Naive B cell (primary cell): ENCODE measurements around the gene KIAA0586. TPM values are rescaled to one million over a fixed set of nuclear protein-coding genes. Genes with fewer than 3 reads are reported as not detected.
"Not testable (repeated sequence)": the region's sequence is repeated elsewhere in the genome, so short reads cannot be mapped to it uniquely, and the experiment has no call there.

ENCODE experiments used
- ATAC-seq, 2 donors: fragments of 150-1000 bp; cut with Tn5 transposase; 2 replicates each; pipeline ENCODE4 v1.10.0; 2021; ENCODE audit warnings: low read depth in 2 of 2, mild to moderate bottlenecking in 2 of 2, moderate library complexity in 2 of 2
- DNase-seq: peaks from one replicate; pipeline ENCODE4 v3.0.0; 2022
- H3K27ac Mint-ChIP-seq, 6 donors: one replicate each; pipeline ENCODE4 v1.8.0; 2020 to 2022; ENCODE audit warnings: mild to moderate bottlenecking in 6 of 6, mixed read lengths in 6 of 6, moderate library complexity in 5 of 6, inconsistent platforms in 2 of 6
- H3K27me3 Mint-ChIP-seq, 3 donors: one replicate each; pipeline ENCODE4 v1.8.0; 2021 to 2022; ENCODE audit warnings: mixed read lengths in 3 of 3, mild to moderate bottlenecking in 1 of 3
- H3K36me3 Mint-ChIP-seq, 2 donors: one replicate each; pipeline ENCODE4 v1.8.0; 2020 to 2022; ENCODE audit warnings: mixed read lengths in 2 of 2, inconsistent platforms in 1 of 2, mild to moderate bottlenecking in 1 of 2
- H3K4me1 Mint-ChIP-seq, 3 donors: one replicate each; pipeline ENCODE4 v1.8.0; 2020 to 2022; ENCODE audit warnings: mixed read lengths in 3 of 3, inconsistent platforms in 1 of 3, mild to moderate bottlenecking in 1 of 3, moderate library complexity in 1 of 3
- H3K4me3 Mint-ChIP-seq, 8 donors: one replicate each; pipeline ENCODE4 v1.8.0; 2020 to 2022; ENCODE audit warnings: mild to moderate bottlenecking in 8 of 8, mixed read lengths in 8 of 8, moderate library complexity in 8 of 8, inconsistent platforms in 2 of 8
- H3K9me3 Mint-ChIP-seq, 7 donors: one replicate each; pipeline ENCODE4 v1.8.0; 2020 to 2022; ENCODE audit warnings: mixed read lengths in 7 of 7, mild to moderate bottlenecking in 5 of 7, inconsistent platforms in 2 of 7, moderate library complexity in 1 of 7
- polyA plus RNA-seq, 6 donors: library from polyadenylated mRNA; unstranded; fragments of 300-500 nt; fragmentation: Illumina TruSeq; gene quantifications; one replicate each; pipeline ENCODE4 v1.2.3, GENCODE V29; 2021; ENCODE audit warnings: low read depth in 6 of 6

KIAA0586 gene
- polyA plus RNA-seq, 6 donors from 2014 or later, result 8.3 to 26.1 (median 21.3) TPM

DNA sequence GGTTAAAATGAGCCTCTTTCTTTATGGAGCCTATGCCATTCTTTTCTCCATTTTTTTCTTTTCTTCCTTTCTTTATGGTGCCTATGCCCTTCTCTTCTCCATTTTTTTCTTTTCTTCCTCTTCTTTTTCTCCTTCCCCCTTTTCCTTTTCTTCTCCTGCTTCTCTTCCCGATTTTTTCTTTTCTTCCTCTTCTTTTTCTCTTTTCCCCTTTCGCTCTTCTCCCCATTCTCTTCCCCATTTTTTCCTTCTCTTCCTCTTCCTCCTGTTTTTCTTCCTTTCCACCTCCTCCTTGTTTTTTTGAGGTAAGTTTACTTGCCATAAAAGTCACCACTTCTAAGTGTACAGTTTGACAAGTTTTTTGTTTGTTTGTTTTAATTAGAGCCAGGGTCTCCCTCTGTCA is 50.1 kb downstream of the KIAA0586 start:
- Mint-ChIP-seq H3K36me3 (peaks cover 15 to 21% of the 10 kb centered on the region in 2 donors), H3K4me1 (peaks cover 7 to 8% (median 7%) of the 10 kb centered on the region in 3 donors), H3K4me3 (no peak overlapping the region), H3K27me3 (no peaks in the 10 kb centered on the region), H3K27ac (peak overlapping the region in 2 of 6 donors; percentile 8 to 26), H3K9me3 (no peaks in the 10 kb centered on the region)
- DNase-seq, result no peak
- no peak for ATAC-seq

DNA sequence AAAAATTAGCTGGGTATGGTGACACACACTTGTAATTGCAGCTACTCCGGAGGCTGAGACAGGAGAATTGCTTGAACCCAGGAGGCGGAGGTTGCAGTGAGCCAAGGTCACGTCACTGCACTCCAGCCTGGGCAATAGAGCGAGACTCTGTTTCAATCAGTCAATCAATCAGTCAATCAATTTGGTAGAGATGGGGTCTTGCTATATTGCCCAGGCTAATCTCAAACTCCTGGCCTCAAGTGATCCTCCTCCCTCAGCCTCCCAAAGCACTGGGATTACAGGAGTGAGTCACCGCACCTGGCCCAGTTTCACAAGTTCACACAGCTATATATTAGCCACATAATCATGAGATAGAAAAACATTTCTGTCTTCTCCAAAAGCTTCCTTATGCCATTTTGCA is 50.8 kb downstream of the KIAA0586 start:
- peaks cover 14 to 19% of the 10 kb centered on the region in 2 donors for H3K36me3 Mint-ChIP-seq
- H3K27me3 Mint-ChIP-seq, ATAC-seq: not testable (repeated sequence)

DNA sequence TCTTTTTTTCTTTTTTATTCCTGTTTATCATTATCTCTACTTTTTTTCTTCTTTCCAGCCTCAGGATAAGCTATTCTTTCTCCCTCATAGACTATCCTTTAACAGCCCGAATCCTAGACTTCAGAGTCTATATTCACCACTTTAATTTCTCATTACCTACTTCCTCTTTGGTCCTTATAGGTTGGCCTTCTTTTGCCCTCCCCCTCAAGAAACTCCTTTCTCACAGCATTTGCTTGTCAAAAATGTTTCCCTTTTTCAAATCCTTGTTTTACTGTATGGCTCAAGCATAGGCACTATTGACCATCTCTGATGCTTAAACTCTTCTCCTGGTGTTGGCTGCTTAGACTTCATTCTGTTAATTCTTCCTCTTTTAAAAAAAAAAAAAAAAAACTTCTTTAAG is 52.5 kb downstream of the KIAA0586 start:
- Mint-ChIP-seq H3K27ac (peak overlapping the region in 3 of 6 donors; percentile 0 to 15 (median 1)), H3K4me1 (peaks cover 7 to 8% (median 7%) of the 10 kb centered on the region in 3 donors), H3K36me3 (peaks cover 13 to 17% of the 10 kb centered on the region in 2 donors), H3K27me3 (no peaks in the 10 kb centered on the region), H3K4me3 (no peak overlapping the region), H3K9me3 (no peaks in the 10 kb centered on the region)
- ATAC-seq (peak; percentile 75 to 76), DNase-seq (peak; percentile 1)

More for the DNA sequence above, 50.8 kb downstream of the KIAA0586 start:
- H3K4me1 Mint-ChIP-seq, H3K4me3 Mint-ChIP-seq, DNase-seq, H3K9me3 Mint-ChIP-seq: not testable (repeated sequence)
- H3K27ac Mint-ChIP-seq, result peak overlapping the region in 1 of 6 donors; percentile 1

DNA sequence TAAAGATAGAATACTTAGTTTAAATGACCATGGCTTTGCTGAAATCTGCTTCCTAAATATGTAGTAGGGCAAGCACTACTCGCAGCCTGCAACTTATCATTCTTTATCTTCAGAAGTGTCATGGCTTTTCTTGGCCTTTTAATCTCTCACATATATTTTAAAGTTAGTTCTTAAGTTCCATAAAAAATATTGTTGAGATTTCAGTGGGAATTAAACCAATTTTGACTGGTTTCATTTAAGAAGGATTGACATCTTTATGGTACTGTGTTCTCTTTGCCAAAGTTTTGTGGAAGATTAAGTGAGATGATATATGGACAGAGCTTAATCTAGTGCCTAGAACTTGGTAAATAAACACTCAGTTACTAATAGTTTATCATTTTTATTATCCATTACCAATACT is 56.7 kb downstream of the KIAA0586 start:
- no peak for DNase-seq
- Mint-ChIP-seq H3K27me3 (no peaks in the 10 kb centered on the region), H3K9me3 (peaks cover 0 to 4% (median 2%) of the 10 kb centered on the region in 7 donors), H3K36me3 (peaks cover 12 to 16% of the 10 kb centered on the region in 2 donors), H3K27ac (no peak overlapping the region), H3K4me3 (no peak overlapping the region), H3K4me1 (peaks cover 7 to 8% (median 7%) of the 10 kb centered on the region in 3 donors)
- ATAC-seq, result no peak

DNA sequence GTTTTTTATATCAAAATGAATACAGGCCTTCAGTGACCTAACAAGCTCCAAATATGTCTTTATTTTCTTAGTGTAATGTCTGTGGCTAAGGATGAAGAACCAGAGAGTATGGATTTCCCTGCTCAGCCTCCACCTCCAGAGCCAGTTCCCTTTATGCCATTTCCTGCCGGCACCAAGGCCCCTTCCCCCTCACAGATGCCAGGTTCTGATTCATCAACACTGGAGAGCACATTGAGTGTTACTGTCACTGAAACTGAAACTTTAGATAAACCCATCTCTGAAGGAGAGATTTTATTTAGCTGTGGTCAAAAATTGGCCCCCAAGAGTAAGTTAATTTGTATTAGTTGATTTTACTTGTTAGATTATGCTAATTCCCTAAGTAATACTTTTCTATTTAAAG is 61.0 kb downstream of the KIAA0586 start:
- Mint-ChIP-seq H3K9me3 (peaks cover 0 to 4% (median 2%) of the 10 kb centered on the region in 7 donors), H3K27ac (no peak overlapping the region), H3K4me3 (no peak overlapping the region), H3K4me1 (no peaks in the 10 kb centered on the region), H3K27me3 (no peaks in the 10 kb centered on the region), H3K36me3 (peaks cover 9 to 12% of the 10 kb centered on the region in 2 donors)
- DNase-seq, result no peak
- ATAC-seq, result no peak

DNA sequence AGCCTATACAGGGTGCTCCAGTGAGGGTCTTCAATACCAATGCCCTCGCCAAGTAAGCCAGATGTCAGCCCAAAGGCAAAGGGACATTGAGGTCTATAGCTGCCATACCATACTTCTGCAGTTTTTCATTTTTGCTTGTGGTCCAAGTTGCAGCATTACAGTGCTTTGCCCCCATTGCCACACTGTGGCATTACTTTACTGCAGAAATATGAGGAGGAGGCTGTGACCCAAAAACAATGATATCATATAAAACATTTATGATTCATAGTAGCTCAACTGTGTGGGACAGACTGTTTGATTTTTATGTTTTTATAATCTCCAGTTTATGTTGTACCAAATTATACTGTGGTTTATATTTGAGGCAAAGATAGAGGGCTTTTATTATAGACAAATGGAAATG is 64.1 kb downstream of the KIAA0586 start:
- H3K27ac Mint-ChIP-seq, result peak overlapping the region in 1 of 6 donors; percentile 36
- no peaks in the 10 kb centered on the region for H3K9me3 Mint-ChIP-seq
- ATAC-seq, result no peak
- H3K4me3 Mint-ChIP-seq, result no peak overlapping the region
- no peaks in the 10 kb centered on the region for H3K27me3 Mint-ChIP-seq
- DNase-seq, result no peak
- peaks cover 0 to 5% of the 10 kb centered on the region in 2 donors for H3K36me3 Mint-ChIP-seq
- H3K4me1 Mint-ChIP-seq, result no peaks in the 10 kb centered on the region

DNA sequence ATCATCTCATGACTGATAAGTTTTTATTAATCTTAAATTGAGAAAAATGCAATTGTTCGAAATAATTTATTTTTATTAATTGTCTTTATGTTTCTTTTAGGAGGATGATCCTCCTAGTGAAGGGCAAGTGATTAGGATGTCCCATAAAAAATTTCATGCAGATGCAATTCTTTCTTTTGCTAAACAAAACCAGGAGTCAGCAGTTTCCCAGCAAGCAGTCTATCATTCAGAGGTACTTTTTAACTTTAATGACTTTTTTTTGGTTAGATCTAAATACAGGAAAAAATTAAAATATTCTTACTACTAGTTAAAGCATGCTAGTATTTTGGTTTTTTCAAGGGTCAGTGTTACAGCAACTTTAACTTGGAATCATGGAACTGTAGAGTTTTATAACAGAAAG is 64.5 kb downstream of the KIAA0586 start:
- Mint-ChIP-seq H3K9me3 (no peaks in the 10 kb centered on the region), H3K27me3 (no peaks in the 10 kb centered on the region), H3K4me1 (no peaks in the 10 kb centered on the region), H3K36me3 (peaks cover 0 to 5% of the 10 kb centered on the region in 2 donors), H3K4me3 (no peak overlapping the region), H3K27ac (no peak overlapping the region)
- DNase-seq, result no peak
- ATAC-seq, result no peak

DNA sequence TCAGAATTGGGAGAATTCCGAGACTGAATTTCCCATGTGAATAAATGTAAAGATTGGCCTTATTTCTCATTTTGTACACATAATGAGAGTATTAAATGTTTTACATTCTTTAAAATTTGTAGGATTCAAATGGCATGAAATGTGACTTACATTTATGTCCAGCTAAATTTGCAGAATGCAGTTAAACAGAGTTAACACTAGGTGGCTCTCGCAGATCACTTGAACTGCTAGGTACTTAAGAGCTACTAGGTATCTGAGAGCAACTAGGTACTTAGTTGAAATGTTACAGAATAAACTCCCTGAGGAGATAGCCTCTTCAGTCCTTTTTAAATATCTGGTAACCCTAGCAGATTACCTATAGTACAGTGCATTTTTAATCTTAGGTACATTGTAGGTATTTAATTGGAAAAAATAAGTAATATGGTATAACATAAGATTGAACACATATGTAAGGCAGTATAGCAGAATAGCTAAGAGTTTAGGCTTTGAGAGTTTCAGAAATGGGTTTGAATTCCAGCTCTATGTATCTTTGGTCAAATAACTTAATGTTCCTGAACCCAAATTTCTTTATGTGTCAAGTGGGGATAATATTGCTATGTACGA is 73.8 kb downstream of the KIAA0586 start:
- DNase-seq (peak; percentile 35), ATAC-seq (peak in 1 of 2 donors; percentile 52)
- no peaks in the 10 kb centered on the region for H3K27me3 Mint-ChIP-seq
- no peak overlapping the region for H3K27ac Mint-ChIP-seq
- peaks cover 11 to 21% of the 10 kb centered on the region in 2 donors for H3K36me3 Mint-ChIP-seq
- no peak overlapping the region for H3K4me3 Mint-ChIP-seq
- H3K9me3 Mint-ChIP-seq, result no peaks in the 10 kb centered on the region
- no peaks in the 10 kb centered on the region for H3K4me1 Mint-ChIP-seq

DNA sequence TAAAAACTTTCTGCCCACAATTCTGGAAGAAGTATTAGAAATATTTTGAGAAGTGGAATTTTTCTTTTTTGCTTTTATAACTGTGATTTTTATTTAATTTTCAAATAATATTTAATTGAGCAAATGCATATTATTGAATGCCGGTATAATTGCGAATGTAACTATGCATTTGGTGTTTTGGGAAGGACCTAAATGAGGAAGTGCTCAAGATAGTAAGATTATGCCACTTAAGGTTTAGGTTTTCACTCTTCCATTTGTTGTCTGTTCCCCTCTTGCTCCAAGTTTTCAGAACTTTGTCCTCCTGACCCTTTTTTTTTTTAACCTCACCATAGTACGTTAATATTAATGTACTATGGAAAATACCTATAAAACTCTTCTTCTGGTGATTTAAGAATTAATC is 85.8 kb downstream of the KIAA0586 start:
- ATAC-seq (no peak), DNase-seq (no peak)
- no peaks in the 10 kb centered on the region for H3K27me3 Mint-ChIP-seq
- no peak overlapping the region for H3K4me3 Mint-ChIP-seq
- peaks cover 0 to 12% (median 5%) of the 10 kb centered on the region in 7 donors for H3K9me3 Mint-ChIP-seq
- no peaks in the 10 kb centered on the region for H3K4me1 Mint-ChIP-seq
- H3K36me3 Mint-ChIP-seq, result peaks cover 20 to 40% of the 10 kb centered on the region in 2 donors
- no peak overlapping the region for H3K27ac Mint-ChIP-seq

DNA sequence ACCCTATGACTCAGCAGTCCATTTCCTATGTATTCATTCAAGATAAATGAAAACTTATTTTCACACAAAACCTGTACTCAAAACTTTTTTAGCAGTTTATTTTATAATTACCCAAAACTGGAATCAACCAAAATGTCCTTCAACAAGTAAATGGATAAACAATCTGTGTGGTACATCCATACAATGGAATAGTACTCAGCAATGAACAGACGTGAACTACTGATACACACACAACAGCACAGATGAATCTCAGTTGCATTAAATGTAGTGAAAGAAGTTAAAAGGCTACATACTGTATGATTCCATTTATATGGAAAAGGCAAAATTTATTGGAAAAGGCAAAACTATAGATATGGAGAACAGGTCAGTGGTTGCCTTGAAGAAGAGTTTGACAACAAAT is 90.1 kb downstream of the KIAA0586 start:
- Mint-ChIP-seq H3K27ac (no peak overlapping the region), H3K4me3 (no peak overlapping the region), H3K4me1 (no peaks in the 10 kb centered on the region), H3K36me3 (peaks cover 47 to 69% of the 10 kb centered on the region in 2 donors), H3K27me3 (no peaks in the 10 kb centered on the region), H3K9me3 (peaks cover 0 to 12% (median 5%) of the 10 kb centered on the region in 7 donors)
- no peak for ATAC-seq
- no peak for DNase-seq

DNA sequence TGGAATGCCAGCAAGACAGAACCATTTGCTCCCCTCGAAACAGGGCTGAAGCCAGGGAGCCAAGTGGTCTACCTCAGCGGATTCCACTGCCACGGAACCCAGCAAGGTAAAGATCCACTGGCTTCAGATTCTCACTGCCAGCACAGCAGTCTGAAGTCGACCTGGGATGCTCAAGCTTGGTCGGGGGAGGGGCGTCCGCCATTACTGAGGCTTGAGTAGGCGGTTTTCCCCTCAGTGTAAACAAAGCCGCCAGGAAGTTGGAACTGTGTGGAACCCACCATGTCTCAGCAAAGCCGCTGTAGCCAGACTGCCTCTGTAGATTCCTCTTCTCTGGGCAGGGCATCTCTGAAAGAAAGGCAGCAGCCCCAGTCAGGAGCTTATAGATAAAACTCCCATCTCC is 98.2 kb downstream of the KIAA0586 start:
- H3K4me1 Mint-ChIP-seq, DNase-seq, H3K4me3 Mint-ChIP-seq, H3K27me3 Mint-ChIP-seq, H3K27ac Mint-ChIP-seq, ATAC-seq: not testable (repeated sequence)
- Mint-ChIP-seq H3K9me3 (peaks cover 13 to 27% (median 19%) of the 10 kb centered on the region in 7 donors), H3K36me3 (peaks cover 21 to 38% of the 10 kb centered on the region in 2 donors)

DNA sequence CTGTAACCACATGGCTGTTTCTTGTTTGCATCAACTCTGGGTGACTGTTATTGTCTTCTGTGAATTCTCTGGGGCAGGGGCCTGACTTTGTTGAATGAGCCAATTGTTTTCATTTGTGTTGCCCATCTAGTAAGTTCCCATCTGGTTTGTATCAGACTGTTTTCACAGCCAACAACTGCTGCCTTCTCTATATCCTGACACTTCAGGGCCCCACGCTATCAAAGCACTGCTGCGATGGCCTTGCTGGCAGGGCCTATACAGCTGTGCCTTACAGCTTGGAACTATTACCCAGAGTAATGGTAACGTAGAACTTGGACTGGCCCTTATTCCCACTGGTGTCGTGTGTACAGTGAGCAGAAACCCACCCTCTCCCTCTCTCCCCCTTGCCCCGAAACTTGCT is 105.9 kb downstream of the KIAA0586 start:
- H3K9me3 Mint-ChIP-seq, result peaks cover 5 to 21% (median 15%) of the 10 kb centered on the region in 7 donors
- no peak overlapping the region for H3K4me3 Mint-ChIP-seq
- DNase-seq (no peak), ATAC-seq (no peak)
- H3K36me3 Mint-ChIP-seq, result peaks cover 7% of the 10 kb centered on the region in 2 donors
- H3K4me1 Mint-ChIP-seq, result peaks cover 0 to 3% (median 0%) of the 10 kb centered on the region in 3 donors
- H3K27me3 Mint-ChIP-seq, result no peaks in the 10 kb centered on the region
- H3K27ac Mint-ChIP-seq, result peak overlapping the region in 4 of 6 donors; percentile 2 to 35 (median 6)

DNA sequence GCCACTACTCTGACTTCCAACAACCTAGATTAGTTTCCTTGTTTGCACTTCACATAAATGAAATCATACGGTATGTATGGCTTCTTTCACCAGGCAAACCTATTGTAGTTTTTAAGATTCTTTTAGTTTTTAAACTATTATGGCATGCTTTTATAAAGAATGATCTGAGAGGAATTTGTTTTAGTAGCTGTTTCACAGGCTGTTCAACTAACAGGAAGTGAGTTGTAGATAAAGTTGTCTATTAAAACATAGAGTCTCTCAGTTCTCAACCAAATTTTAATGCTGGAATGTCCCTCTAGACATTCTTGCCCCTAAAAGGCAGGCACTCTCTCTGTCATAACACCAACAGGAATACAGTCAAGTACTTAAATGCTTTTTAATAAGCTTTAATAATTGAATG is 107.5 kb downstream of the KIAA0586 start:
- no peak for DNase-seq
- H3K4me3 Mint-ChIP-seq, result no peak overlapping the region
- peak overlapping the region in 1 of 6 donors; percentile 11 for H3K27ac Mint-ChIP-seq
- H3K36me3 Mint-ChIP-seq, result peaks cover 0 to 7% of the 10 kb centered on the region in 2 donors
- ATAC-seq, result no peak
- H3K4me1 Mint-ChIP-seq, result peaks cover 0 to 3% (median 0%) of the 10 kb centered on the region in 3 donors
- H3K9me3 Mint-ChIP-seq, result peaks cover 0 to 6% (median 3%) of the 10 kb centered on the region in 7 donors
- no peaks in the 10 kb centered on the region for H3K27me3 Mint-ChIP-seq

DNA sequence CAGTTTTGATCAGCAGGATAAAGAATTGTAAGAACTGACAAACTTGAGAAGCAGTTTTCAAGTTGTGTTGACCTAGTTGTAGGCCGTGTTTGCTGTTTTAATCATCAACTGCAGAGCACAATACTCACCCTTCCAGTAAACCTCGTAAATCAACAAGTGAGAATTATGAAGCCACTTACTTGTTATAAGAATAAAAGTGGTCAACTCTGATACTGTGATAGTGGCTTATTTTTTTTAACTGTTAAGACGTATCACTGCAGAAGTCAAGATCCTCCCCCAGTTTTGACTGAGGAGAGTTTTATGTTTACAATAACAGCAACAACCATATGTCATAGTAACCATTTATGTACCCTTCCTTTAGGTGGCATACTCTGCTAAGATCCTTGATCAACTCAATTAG is 109.5 kb downstream of the KIAA0586 start:
- no peak for ATAC-seq
- Mint-ChIP-seq H3K27ac (no peak overlapping the region), H3K4me3 (no peak overlapping the region)

More for the DNA sequence above, 109.5 kb downstream of the KIAA0586 start:
- peaks cover 0 to 3% (median 0%) of the 10 kb centered on the region in 3 donors for H3K4me1 Mint-ChIP-seq
- H3K36me3 Mint-ChIP-seq, result peaks cover 0 to 7% of the 10 kb centered on the region in 2 donors
- H3K9me3 Mint-ChIP-seq, result peaks cover 0 to 3% (median 0%) of the 10 kb centered on the region in 7 donors
- H3K27me3 Mint-ChIP-seq, result no peaks in the 10 kb centered on the region
- no peak for DNase-seq
